GM15510 (cell line): ENCODE results near the gene HNF4A.

Experiments
- POLR2A ChIP-seq: IDR thresholded peaks from 3 replicates; pipeline ENCODE4 v1.6.1; 2011; ENCODE audit warnings: borderline replicate concordance; ENCODE audit not compliant: insufficient read length; ENCODE audit errors: extremely low read depth

The HNF4A gene

DNA sequence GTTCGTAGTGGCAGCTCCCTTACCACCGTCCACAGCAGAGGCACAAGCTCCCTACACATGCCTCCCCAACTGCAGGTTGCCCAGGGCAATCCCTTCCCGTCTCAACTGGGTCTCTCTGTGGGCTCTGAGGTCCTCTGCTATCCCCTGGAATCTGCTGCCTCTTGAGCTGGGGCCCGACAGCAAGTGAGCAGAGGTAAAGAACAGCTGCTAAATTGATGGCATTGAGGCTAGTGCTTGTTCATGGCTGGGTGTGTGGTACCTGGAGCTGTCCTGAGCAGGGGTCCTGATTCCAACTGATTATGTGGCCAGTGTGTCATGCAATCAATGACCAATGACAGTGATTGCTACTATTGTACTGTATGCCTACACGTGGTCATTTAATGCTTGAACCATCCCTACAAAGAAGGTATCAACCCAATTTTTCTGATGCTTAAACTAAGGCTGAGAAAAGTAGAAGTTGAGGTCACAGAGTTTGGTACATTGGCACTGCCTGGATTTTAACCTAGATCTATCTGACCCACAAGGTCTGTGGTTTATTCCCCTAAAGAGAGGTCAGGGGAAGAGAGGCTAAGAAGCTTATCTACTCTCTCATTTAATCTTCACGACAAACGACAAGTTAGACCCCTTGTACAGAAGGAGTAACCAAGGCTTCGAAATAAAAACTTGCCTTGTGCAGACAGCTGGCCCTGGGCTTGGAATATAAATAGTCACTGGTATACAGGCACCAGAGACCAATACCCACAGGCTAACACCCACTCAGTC, 41.1 kb downstream of the HNF4A start:
- no peak for TF ChIP-seq POLR2A

DNA sequence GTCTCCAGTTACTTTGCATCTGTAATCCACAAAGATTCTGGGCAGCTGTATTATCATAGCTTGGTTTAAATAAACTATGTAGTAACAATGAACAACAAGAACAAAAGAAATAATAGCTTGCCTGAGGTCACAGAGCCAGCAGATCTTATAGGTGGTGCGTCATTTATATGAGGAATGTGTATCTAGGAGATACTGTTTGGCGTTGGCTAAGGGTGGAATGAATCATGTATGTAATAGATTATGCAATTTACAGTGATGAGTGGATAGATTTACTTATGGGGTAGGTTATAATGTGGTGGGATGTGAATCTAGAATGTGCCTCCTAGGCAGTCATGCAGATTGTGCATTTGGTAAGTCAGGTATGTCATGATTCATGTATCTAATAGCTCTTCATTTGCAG, 42.8 kb downstream of the HNF4A start:
- TF ChIP-seq POLR2A: no peak

DNA sequence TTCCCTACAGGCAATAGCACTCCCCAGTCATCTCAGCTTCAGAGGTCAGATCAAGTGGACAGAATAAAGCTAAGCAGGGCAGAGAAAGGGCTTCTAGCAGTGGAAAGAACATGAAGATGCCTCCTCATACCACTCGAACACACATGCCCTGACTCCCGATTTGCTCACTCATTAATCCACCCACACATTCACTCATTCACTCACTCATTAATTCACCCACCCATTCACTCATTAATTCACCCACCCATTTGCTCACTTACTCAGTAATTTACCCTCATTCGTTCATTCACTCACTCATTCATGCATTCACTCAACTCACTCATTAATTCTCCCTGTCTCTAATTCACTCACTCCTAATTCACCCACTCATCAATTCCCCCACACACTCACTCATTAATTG, 43.9 kb downstream of the HNF4A start:
- TF ChIP-seq POLR2A: no peak

DNA sequence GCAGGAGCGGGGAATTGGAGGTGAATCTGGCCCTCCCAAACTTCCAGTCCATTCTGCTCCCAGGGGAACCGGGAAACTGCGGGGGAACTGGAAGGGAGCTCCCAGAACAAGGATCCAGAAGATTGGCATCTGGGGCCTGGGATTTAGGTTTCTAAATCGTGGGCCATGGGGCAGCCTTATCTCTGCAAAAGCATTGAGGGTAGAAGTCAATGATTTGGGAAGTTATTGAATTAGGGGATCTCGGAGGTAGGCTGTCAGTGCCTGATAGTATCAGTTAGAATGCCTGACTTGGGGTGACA, 45.1 kb downstream of the HNF4A start:
- no peak for TF ChIP-seq POLR2A

DNA sequence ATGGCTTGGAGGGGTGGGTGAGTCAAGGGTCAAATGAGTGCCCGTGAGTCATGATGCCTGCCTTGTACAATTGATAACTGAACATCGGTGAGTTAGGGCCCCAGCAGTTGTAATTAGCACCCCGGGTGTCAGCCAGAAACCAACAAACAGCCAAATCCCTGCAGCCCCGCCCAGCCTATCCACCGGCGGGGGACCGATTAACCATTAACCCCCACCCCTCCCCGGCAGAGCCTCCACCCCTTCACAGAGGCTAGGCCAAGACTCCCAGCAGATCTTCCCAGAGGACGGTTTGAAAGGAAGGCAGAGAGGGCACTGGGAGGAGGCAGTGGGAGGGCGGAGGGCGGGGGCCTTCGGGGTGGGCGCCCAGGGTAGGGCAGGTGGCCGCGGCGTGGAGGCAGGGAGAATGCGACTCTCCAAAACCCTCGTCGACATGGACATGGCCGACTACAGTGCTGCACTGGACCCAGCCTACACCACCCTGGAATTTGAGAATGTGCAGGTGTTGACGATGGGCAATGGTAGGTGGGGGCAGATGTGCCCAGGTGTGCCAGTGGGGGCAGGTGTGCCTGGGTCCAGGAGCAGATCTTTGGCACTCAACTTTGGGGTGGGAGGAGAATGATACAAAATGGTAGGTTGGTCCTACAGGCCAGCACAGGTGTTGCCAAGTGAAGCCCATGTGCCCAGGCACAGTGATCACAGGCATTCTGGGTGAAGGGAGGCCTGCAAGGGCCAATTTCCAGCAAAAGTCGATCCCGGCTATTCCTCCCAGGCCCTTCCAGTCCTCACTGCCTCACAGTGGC, 45.7 kb downstream of the HNF4A start:
- TF ChIP-seq POLR2A: no peak

DNA sequence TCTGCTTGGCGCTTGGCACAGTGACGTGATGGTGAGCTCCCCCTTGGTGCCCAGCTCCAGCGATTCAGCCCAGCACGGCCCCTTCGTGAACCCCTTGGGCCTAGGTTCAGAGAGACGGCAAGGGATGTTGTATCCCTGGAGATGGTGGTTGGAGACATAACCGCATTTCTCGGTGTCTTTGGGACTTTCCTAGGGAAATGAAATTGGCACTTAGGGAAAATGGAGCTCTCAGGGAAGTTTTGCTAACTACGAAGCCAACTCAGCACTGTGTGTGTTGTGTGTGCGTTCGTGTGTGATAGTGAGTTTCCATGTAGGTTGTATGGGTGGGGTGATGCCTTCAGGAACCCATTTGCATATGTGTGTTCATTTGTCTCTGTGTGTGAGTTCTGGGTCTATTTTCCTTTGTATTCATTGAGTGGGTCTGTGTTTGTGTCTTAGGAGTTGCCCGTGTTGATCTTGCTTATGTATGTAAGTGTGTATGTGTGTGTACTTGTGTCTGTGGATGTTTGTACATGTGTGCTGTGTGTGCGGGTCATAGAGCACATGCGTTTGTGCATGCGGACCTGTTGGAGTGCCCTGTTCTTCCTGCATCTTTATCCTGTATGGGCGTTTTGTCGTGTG, 46.4 kb downstream of the HNF4A start:
- no peak for TF ChIP-seq POLR2A

DNA sequence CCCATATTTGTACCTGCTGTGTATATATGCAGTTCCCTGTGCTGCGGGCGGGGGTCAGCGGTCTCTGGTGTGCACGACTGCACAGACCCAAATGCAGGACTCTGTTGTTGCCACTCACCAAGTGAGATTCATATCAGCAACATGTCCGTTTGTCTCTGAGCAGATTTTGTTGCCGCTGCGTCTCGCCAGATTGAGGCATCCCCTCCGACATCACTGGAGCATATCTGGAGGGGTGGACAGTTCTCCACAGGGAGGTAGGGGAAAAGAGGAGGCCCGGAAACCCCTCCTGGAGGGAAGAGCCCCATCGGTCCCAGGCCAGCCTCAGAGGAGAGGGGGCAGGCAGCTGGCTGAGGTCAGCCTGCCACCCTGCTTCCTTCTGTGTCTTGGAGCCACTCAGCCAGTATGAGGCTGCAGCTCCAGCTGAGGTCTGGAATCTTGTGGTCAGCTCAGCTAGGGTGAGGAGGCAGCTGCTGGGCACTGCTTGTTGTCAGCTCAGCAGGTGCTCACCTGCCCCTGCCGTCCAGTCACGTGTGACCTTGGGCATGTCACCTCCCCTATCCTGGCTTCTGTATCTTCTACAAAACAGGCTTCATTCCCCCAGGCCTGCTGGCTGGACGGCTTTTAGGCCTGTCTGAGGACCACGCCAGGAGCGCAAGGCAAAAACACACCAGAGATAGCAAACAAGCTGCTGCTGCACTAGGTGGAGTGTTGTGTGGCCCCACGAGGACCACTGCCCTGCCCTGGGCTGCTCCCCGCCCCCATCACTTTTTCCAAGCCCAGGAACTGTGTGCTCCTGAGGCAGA, 47.1 kb downstream of the HNF4A start:
- TF ChIP-seq POLR2A: no peak

DNA sequence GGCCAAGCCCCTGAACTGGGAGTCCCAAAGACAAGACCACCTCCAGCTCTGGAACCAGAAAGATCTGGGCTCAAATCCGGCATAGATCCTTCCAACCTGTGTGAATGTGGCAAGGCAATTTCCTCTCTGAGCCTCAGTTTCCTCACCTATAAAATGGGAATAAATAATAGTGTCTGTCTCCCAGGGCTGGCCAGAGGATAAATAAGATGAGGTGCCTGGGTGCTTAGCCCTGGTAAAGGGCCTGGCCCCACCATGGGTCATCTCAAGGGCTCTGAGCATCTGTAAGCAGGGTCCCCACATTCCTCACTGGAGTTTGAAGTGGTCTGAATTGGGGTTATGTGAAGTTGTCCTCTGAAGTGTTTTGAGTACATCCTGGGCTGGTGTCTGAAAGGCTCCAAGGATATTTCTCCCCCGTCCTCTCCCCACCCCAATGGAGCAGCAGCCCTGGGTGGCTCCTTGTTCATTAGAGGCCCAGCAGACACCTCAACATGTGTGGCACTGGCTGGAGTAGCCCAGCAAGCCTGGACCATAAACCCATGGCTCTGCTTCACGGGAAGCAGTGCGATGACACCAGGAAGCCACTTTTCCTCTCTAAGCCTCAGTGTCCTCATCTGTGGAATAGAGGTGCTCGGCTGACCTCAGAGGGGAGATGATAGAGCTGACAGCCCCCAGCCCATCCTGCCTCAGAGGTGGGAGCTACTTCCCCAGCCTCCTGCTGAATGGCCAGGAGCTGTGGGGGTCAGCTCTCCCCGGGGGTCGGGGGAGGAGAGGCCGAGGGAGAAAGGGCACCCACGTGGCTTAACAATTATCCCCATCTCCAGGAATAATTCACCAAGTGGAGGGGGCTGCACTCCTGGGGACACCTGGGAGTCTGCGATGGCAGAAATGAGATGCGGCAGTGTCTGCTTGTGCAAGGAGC, 48.0 kb downstream of the HNF4A start:
- TF ChIP-seq POLR2A: no peak

DNA sequence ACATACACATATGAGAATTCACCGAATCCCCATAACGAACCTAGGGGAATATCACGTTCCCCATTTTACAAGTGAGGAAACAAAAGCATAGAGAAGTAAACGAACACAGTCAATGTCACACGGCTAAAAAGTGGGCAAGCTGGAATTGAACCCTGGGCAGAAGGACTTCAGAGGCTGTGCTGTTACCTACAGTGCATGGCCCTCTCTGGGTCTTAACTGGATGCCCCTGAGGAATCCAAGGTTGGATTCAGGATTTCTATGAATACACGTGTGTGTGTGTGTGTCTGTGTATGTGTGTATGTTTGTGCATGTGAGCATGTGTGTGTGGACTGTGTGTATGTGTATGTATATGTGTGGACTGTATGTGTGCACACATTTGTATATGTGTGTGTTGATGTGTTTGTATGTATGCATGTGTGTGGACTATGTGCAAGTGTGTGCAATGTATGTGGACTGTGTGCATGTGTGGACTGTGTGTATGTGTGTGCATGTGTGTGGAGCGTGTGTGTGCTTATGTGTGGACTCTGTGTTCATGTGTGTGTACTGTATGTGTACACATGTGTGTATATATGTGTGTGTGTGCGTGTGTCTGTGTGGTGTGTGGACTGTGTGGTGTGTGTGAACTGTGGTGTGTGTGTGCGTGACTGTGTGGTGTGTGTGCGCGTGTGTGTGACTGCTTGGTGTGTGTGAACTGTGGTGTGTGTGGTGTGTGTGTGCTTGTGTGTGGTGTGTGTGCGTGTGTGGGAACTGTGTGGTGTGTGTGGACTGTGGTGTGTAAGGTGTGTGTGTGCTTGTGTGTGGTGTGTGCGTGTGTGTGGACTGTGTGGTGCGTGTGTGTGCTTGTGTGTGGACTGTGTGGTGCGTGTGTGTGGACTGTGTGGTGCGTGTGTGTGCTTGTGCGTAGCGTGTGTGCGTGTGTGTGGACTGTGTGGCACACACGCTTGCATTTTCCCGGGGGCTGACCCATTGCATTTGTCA, 49.0 kb downstream of the HNF4A start:
- TF ChIP-seq POLR2A: no peak

DNA sequence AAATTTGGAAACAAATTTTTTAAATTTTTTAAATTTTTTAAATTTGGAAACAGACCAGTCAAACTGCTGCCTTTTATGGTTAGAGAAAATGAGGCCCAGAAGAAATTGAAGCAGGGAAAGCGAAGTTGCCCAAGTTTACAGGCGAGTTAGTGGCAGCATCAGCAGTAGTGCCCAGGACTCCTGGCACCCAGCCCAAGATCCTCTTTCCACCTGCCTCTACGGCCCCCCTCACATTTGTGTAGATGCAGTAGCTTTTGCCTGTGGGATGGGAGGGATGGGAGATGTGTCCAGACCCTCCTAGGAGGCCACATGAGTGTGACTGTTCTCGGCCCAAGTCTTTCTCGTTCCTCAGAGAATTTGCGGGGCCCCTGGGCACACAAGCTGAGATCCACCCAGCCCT, 49.8 kb downstream of the HNF4A start:
- TF ChIP-seq POLR2A: no peak

DNA sequence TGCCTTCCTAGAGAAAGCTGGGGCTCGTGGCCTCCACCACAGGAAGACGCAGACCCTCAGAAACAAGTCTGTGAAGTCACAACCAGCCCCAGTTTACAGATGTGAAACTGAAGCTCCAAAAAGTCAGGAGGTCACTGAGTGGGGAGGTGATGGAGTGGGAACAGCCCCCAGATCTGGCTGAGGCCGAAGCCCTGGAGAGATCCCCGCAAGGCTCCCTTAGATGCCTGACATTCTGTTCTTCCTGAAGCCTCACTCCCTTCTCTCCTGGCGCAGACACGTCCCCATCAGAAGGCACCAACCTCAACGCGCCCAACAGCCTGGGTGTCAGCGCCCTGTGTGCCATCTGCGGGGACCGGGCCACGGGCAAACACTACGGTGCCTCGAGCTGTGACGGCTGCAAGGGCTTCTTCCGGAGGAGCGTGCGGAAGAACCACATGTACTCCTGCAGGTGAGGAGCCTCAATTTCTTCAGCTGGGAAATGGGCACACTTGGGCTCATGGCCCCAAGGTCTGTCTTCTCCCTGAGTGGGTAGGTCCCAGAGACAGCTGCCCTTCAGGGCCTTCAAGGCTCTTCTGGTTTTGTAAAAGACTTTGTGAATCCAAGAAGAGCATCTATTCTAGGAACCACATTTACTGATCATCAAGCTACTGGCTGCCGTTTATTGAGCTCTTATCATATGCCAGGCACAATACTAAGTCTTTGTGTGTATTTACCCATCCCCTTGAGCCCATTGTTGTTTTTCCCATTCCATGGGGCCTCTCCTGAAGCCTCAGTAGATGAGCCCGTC, 50.5 kb downstream of the HNF4A start:
- TF ChIP-seq POLR2A: no peak

DNA sequence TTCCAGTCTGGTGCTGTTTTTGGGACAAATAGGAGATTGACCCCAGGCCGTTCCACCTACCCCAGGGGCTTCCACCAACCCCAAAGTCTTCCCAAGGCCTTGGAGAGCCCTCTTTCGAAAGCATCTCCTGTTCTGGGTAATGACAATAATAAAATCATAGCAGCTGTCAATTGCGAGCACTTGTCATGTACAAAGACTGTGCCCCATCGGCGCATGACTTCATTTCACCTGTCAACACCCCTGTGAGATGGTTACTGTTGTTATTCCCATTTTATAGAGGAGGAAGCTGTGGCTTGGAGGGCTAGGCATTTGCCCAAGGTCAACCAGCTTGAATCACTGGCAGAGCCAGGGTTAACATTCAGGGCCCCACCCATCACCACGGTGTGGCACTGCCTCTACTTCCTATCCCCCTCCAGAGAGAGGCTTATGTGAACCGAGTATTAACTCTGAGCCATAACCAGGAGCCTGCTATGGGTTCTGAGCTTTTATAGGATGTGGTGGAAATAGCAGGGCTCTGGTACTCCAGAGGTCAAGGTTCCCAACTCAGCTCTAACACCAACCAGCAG, 51.2 kb downstream of the HNF4A start:
- no peak for TF ChIP-seq POLR2A

DNA sequence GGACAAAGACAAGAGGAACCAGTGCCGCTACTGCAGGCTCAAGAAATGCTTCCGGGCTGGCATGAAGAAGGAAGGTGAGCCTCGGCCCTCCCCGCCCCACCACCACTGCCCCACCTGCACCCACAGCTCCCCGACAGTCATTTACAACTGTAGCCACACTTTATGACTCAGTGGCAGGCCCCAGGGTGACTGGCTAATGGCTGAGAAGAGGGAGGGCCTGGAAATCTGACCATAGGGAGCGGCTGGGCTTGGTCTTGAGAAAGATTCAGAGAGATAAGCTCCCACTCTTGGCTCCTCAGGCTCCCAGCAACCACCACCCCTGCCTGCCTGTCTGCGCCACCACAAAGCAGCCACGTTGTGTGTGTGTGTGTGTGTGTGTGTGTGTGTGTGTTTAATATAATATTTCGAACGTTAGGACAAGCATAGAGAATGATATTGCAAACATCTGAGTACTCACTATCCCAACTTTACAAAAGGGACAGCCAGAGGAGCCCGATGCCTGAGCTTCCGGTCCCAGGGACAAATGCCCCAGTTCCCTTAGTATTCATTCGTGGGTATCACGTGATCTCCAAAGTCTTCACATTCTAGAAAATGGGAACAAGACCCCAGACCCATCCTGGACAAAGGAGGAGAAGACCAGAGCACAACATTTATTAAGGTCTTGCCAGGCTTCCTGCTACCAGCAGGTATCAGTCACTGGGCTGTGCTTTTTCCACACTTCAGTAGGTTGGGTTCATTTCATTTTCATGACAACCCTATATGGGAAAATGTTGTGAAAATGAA, 52.1 kb downstream of the HNF4A start:
- TF ChIP-seq POLR2A: no peak
